SK-N-SH (cell line): Measurements from ENCODE around the gene MLLT1. TPM values are rescaled to one million over a fixed set of nuclear protein-coding genes. Genes with fewer than 3 reads are reported as not detected.

Experiments used
- CTCF ChIA-PET: fragments of 300-600, 350-600 bp; formaldehyde crosslinking; extraction: SDS; loops from one replicate; lab custom pipeline; 2021; lab: Yijun Ruan, JAX
- POLR2A ChIA-PET: fragments of 350-600 bp; sonication (Branson Sonifier 250); formaldehyde crosslinking; extraction: SDS; loops from one replicate; lab custom pipeline; 2020; ENCODE audit warnings: antibody characterized with exemption, inconsistent platforms; lab: Yijun Ruan, JAX
- DNase-seq: peaks from one replicate; pipeline ENCODE4 v3.0.0; 2012
- H2AFZ ChIP-seq: fragments of 200-600 bp; sonication (generic); 2 replicates; pipeline ENCODE4 v1.8.1; 2016; ENCODE audit warnings: antibody characterized with exemption, mild to moderate bottlenecking, low read depth
- H3F3A ChIP-seq: fragments of 200-600 bp; sonication (generic); replicated peaks from 2 replicates; pipeline ENCODE3; 2016; ENCODE audit warnings: antibody characterized with exemption, mild to moderate bottlenecking; ENCODE audit not compliant: insufficient read depth
- H3K27ac ChIP-seq, 2 experiments: fragments of 200-500 bp in 1 of 2; fragments of 200-600 bp in 1 of 2; sonication (Bioruptor generic) in 1 of 2; sonication (generic), shearing (Covaris generic) in 1 of 2; 2 replicates each; pipeline versions ENCODE4 v1.5.1 to v1.6.1; 2014 to 2016; ENCODE audit warnings: low read depth in 2 of 2, inconsistent platforms in 1 of 2, low read length in 1 of 2, mild to moderate bottlenecking in 1 of 2, mixed read lengths in 1 of 2
- H3K27me3 ChIP-seq: fragments of 200-600 bp; sonication (generic), shearing (Covaris generic); 2 replicates; pipeline ENCODE4 v1.6.1; 2016; ENCODE audit warnings: mixed run types; ENCODE audit not compliant: insufficient read depth
- H3K36me3 ChIP-seq, 2 experiments: fragments of 200-500 bp in 1 of 2; fragments of 200-600 bp in 1 of 2; sonication (Bioruptor generic) in 1 of 2; sonication (generic) in 1 of 2; replicated peaks in 1 of 2; 2 replicates each; pipeline versions ENCODE3 to v1.5.1; 2014 to 2016; ENCODE audit warnings: low read length in 1 of 2, mild to moderate bottlenecking in 1 of 2; ENCODE audit not compliant: insufficient read depth in 2 of 2, control insufficient read depth in 1 of 2
- H3K4me1 ChIP-seq, 2 experiments: fragments of 200-500 bp in 1 of 2; fragments of 200-600 bp in 1 of 2; sonication (Bioruptor generic) in 1 of 2; sonication (generic), shearing (Covaris generic) in 1 of 2; 2 replicates each; pipeline versions ENCODE4 v1.5.1 to v1.6.1; 2014 to 2016; ENCODE audit warnings: low read depth in 1 of 2, low read length in 1 of 2, mixed run types in 1 of 2; ENCODE audit not compliant: insufficient read depth in 2 of 2, control insufficient read depth in 1 of 2
- H3K4me2 ChIP-seq: fragments of 200-600 bp; sonication (generic), shearing (Covaris generic); 2 replicates; pipeline ENCODE4 v1.6.1; 2017; ENCODE audit warnings: mixed run types
- H3K4me3 ChIP-seq, 2 experiments: fragments of 200-500 bp in 1 of 2; fragments of 200-600 bp in 1 of 2; sonication (Bioruptor generic) in 1 of 2; sonication (generic), shearing (Covaris generic) in 1 of 2; 2 replicates each; pipeline versions ENCODE4 v1.5.1 to v1.8.1; 2014 to 2016; ENCODE audit warnings: low read depth in 2 of 2, inconsistent platforms in 1 of 2, low read length in 1 of 2, mild to moderate bottlenecking in 1 of 2, mixed read lengths in 1 of 2, moderate library complexity in 1 of 2
- H3K79me2 ChIP-seq: fragments of 200-600 bp; sonication (generic); 2 replicates; pipeline ENCODE4 v1.8.1; 2017; ENCODE audit warnings: mild to moderate bottlenecking; ENCODE audit not compliant: insufficient read depth
- H3K9ac ChIP-seq: fragments of 200-600 bp; sonication (generic); 2 replicates; pipeline ENCODE4 v1.6.1; 2017; ENCODE audit warnings: mixed run types
- H3K9me2 ChIP-seq: fragments of 200-600 bp; sonication (generic); 2 replicates; pipeline ENCODE4 v1.6.1; 2017; ENCODE audit warnings: mixed run types
- H3K9me3 ChIP-seq: fragments of 200-600 bp; sonication (generic); 2 replicates; pipeline ENCODE4 v1.6.1; 2017; ENCODE audit warnings: mixed run types, mild to moderate bottlenecking, moderate library complexity
- H4K20me1 ChIP-seq: fragments of 200-600 bp; sonication (generic); 2 replicates; pipeline ENCODE4 v1.6.1; 2017; ENCODE audit warnings: mild to moderate bottlenecking, mixed run types; ENCODE audit not compliant: insufficient read depth
- CTCF ChIP-seq: fragments of 200-600 bp; sonication (generic); IDR thresholded peaks from 2 replicates; pipeline ENCODE4 v1.6.1; 2017; ENCODE audit warnings: antibody characterized with exemption, mild to moderate bottlenecking, moderate library complexity
- ELF1 ChIP-seq: IDR thresholded peaks from 2 replicates; pipeline ENCODE4 v1.4.0; 2012
- FOXM1 ChIP-seq: IDR thresholded peaks from 2 replicates; pipeline ENCODE4 v1.4.0; 2012; ENCODE audit warnings: low read depth, mild to moderate bottlenecking
- GATA2 ChIP-seq: sonication (generic); formaldehyde crosslinking; IDR thresholded peaks from 2 replicates; pipeline ENCODE4 v1.5.0; 2020; ENCODE audit warnings: mild to moderate bottlenecking, missing genetic modification reagents
- JUND ChIP-seq: IDR thresholded peaks from 2 replicates; pipeline ENCODE4 v1.4.0; 2012
- MAX ChIP-seq: IDR thresholded peaks from 2 replicates; pipeline ENCODE4 v1.4.0; 2012; ENCODE audit warnings: low read depth
- MEF2A ChIP-seq: IDR thresholded peaks from 2 replicates; pipeline ENCODE4 v1.4.0; 2012; ENCODE audit warnings: low read depth, borderline replicate concordance
- MXI1 ChIP-seq: IDR thresholded peaks from 2 replicates; pipeline ENCODE4 v1.6.1; 2012; ENCODE audit warnings: mild to moderate bottlenecking, low read depth, low read length, improper control_type of control experiment
- NRF1 ChIP-seq: IDR thresholded peaks from 2 replicates; pipeline ENCODE4 v1.6.1; 2012; ENCODE audit warnings: low read depth, mild to moderate bottlenecking, low read length
- RAD21 ChIP-seq: IDR thresholded peaks from 2 replicates; pipeline ENCODE4 v1.6.1; 2012; ENCODE audit warnings: mild to moderate bottlenecking, low read length
- REST ChIP-seq: IDR thresholded peaks from 2 replicates; pipeline ENCODE4 v1.6.1; 2012; ENCODE audit warnings: mild to moderate bottlenecking, low read depth, low read length, moderate library complexity
- RXRA ChIP-seq: IDR thresholded peaks from 2 replicates; pipeline ENCODE4 v1.4.0; 2012; ENCODE audit warnings: low read depth, mild to moderate bottlenecking, borderline replicate concordance
- TAF1 ChIP-seq: IDR thresholded peaks from 2 replicates; pipeline ENCODE4 v1.6.1; 2012; ENCODE audit warnings: low read depth, mild to moderate bottlenecking, low read length, moderate library complexity, borderline replicate concordance
- TCF12 ChIP-seq: IDR thresholded peaks from 2 replicates; pipeline ENCODE4 v1.4.0; 2012
- TEAD4 ChIP-seq: IDR thresholded peaks from 2 replicates; pipeline ENCODE4 v1.4.0; 2012; ENCODE audit warnings: mild to moderate bottlenecking, borderline replicate concordance; ENCODE audit not compliant: insufficient read depth
- USF1 ChIP-seq: IDR thresholded peaks from 2 replicates; pipeline ENCODE4 v1.4.0; 2012; ENCODE audit warnings: low read depth, borderline replicate concordance
- YY1 ChIP-seq: IDR thresholded peaks from 2 replicates; pipeline ENCODE4 v1.4.0; 2012; ENCODE audit warnings: low read depth, mild to moderate bottlenecking
- WGBS: methylation state at CpG from one replicate; pipeline ENCODE4 v1.1.6; 2017; ENCODE audit warnings: low lambda C conversion rate; 5-methylcytosine and 5-hydroxymethylcytosine counted together
- polyA plus RNA-seq, 3 experiments: library from polyadenylated mRNA; depleted of rRNA; stranded (reverse); fragments of >200 nt; gene quantifications; 2 replicates each; pipeline ENCODE4 v1.2.3, GENCODE V29; 2012

MLLT1 gene
- polyA plus RNA-seq, 1 of the 3 experiments (the other 2 are of a cell fraction) = 19.0 TPM

GRCh38 chr19:6210721-6211600, 68.8 kb downstream of the MLLT1 start:
- CTCF ChIA-PET = no interaction called here

More at GRCh38 chr19:6210721-6211600, 68.8 kb downstream of the MLLT1 start:
- H3K9me2 ChIP-seq = no peaks in the 10 kb centered on the region
- no peaks in the 10 kb centered on the region for H3K4me1 ChIP-seq
- H3K4me2 ChIP-seq = no peak overlapping the region
- no peak overlapping the region for H2AFZ ChIP-seq
- H3K27ac ChIP-seq = no peak overlapping the region
- POLR2A ChIA-PET = no interaction called here
- TF ChIP-seq TAF1 (no peak), RAD21 (no peak), MXI1 (no peak), FOXM1 (no peak), REST (no peak), GATA2 (no peak), TCF12 (no peak), MAX (no peak), ELF1 (no peak), JUND (no peak), USF1 (no peak), TEAD4 (no peak), CTCF (no peak), YY1 (no peak), NRF1 (no peak), MEF2A (no peak), RXRA (no peak)
- H3K9ac ChIP-seq = no peak overlapping the region
- no peaks in the 10 kb centered on the region for H4K20me1 ChIP-seq
- no peak overlapping the region for H3K4me3 ChIP-seq
- WGBS = 100% methylated on average over 7 of the region's 32 CpGs
- DNase-seq = no peak
- H3K9me3 ChIP-seq = no peaks in the 10 kb centered on the region
- H3K36me3 ChIP-seq = peaks cover 0 to 28% of the 10 kb centered on the region in 2 experiments
- no peaks in the 10 kb centered on the region for H3K27me3 ChIP-seq
- no peaks in the 10 kb centered on the region for H3F3A ChIP-seq
- H3K79me2 ChIP-seq = no peaks in the 10 kb centered on the region
